Right lobe of liver (tissue), 4 donors: ENCODE results near the gene NRF1.

Experiments used
- POLR2A ChIP-seq: fragments of 450-650 bp; IDR thresholded peaks from one replicate; pipeline ENCODE4 v1.6.1; 2017; ENCODE audit warnings: antibody characterized with exemption, mild to moderate bottlenecking
- TF ChIP-seq, protein P1 (sequence below), 4 donors: fragments of 200-600 bp in 3 of 4; fragments of 450-650 bp in 1 of 4; IDR thresholded peaks; one replicate each; pipeline versions ENCODE4 v1.5.1 to v1.8.0; 2016 to 2022; ENCODE audit warnings: antibody characterized with exemption in 4 of 4, mild to moderate bottlenecking in 2 of 4
- donor health status: DM: no; HTN: no; CAD: no.
- donor health status: DM: no; HTN: no; CAD: no.
- donor health status: DM: no; HTN: yes; CAD: no.

DNA sequence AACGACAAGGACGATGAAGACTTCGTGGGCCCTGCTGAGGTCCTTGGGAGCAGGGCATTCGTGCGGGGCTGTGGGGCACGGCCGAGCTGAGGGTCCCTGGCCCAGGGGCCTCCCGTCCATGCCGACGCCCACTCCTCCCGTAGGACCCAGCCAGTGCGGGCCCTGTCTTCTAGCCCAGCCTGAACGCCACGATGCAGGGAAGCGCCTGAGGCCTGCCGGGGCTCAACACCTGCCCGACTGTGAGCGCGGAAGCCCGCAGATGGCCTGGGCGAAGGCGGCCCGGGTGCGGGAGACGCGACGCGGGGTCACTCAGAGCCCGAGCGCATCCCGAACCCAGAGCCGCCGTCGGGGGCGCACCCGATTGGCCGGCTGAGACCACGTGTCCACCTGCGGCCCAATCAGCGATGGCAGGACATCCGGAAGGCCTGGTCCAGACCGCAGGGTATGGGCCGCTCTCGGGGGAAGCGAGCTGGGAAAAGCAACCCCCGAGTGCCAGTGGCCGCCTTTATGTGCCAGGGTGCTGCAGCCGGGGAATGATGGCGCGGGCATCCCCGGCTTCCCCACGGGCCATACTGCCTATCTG, 151.0 kb downstream of the NRF1 start:
- TF ChIP-seq, protein P1, sequence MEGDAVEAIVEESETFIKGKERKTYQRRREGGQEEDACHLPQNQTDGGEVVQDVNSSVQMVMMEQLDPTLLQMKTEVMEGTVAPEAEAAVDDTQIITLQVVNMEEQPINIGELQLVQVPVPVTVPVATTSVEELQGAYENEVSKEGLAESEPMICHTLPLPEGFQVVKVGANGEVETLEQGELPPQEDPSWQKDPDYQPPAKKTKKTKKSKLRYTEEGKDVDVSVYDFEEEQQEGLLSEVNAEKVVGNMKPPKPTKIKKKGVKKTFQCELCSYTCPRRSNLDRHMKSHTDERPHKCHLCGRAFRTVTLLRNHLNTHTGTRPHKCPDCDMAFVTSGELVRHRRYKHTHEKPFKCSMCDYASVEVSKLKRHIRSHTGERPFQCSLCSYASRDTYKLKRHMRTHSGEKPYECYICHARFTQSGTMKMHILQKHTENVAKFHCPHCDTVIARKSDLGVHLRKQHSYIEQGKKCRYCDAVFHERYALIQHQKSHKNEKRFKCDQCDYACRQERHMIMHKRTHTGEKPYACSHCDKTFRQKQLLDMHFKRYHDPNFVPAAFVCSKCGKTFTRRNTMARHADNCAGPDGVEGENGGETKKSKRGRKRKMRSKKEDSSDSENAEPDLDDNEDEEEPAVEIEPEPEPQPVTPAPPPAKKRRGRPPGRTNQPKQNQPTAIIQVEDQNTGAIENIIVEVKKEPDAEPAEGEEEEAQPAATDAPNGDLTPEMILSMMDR (IDR thresholded peaks at IDR 0.05) = no peak
- TF ChIP-seq POLR2A = no peak
